SJCRH30 (cell line): ENCODE data around the gene DLGAP5. TPM values are rescaled to one million over a fixed set of nuclear protein-coding genes. Genes with fewer than 3 reads are reported as not detected.

ENCODE experiments used
- DNase-seq, 2 experiments: peaks; one replicate each; pipeline ENCODE4 v3.0.0-alpha.2; 2015 to 2020
- H3K27ac ChIP-seq: fragments of 250-450 bp; sonication (Bioruptor Pico); 2 replicates; pipeline ENCODE4 v1.5.1; 2020; ENCODE audit warnings: mild to moderate bottlenecking, moderate library complexity
- H3K27me3 ChIP-seq: fragments of 250-450 bp; sonication (Bioruptor Pico); 2 replicates; pipeline ENCODE4 v1.5.1; 2020; ENCODE audit warnings: mild to moderate bottlenecking, moderate library complexity
- H3K36me3 ChIP-seq: fragments of 250-450 bp; sonication (Bioruptor Pico); 2 replicates; pipeline ENCODE4 v1.5.1; 2020; ENCODE audit warnings: mild to moderate bottlenecking, moderate library complexity
- H3K4me1 ChIP-seq: fragments of 250-450 bp; sonication (Bioruptor Pico); 2 replicates; pipeline ENCODE4 v1.5.1; 2020; ENCODE audit warnings: mild to moderate bottlenecking, moderate library complexity
- H3K4me3 ChIP-seq: fragments of 250-450 bp; sonication (Bioruptor Pico); 2 replicates; pipeline ENCODE4 v1.5.1; 2020; ENCODE audit warnings: mild to moderate bottlenecking, moderate library complexity
- H3K9me3 ChIP-seq: fragments of 250-450 bp; sonication (Bioruptor Pico); replicated peaks from 2 replicates; pipeline ENCODE4 v1.5.1; 2020; ENCODE audit warnings: mild to moderate bottlenecking, moderate library complexity
- total RNA-seq: library from RNA; depleted of rRNA; stranded (reverse); fragments of >200 nt; shearing (Covaris generic); gene quantifications from 2 replicates; pipeline ENCODE4 v1.2.3, GENCODE V29; 2014

Gene DLGAP5
- total RNA-seq, 1 experiment from 2014 or later: 92.0 TPM

- Histone ChIP-seq H3K27me3 (no peaks in the 10 kb centered on the region), H3K4me3 (no peak overlapping the region), H3K27ac (no peak overlapping the region), H3K9me3 (no peaks in the 10 kb centered on the region), H3K4me1 (no peaks in the 10 kb centered on the region), H3K36me3 (no peaks in the 10 kb centered on the region)
- no peak for DNase-seq
These were observed 10.1 kb upstream of the DLGAP5 start for GRCh38 chr14:55201219-55202101.

GRCh38 chr14:55200651-55201050 is 9.3 kb upstream of the DLGAP5 start:
- H3K27me3 ChIP-seq: no peaks in the 10 kb centered on the region
- DNase-seq: no peak
- H3K36me3 ChIP-seq: no peaks in the 10 kb centered on the region
- H3K4me3 ChIP-seq: no peak overlapping the region
- no peaks in the 10 kb centered on the region for H3K4me1 ChIP-seq
- no peak overlapping the region for H3K27ac ChIP-seq
- H3K9me3 ChIP-seq: no peaks in the 10 kb centered on the region

- Histone ChIP-seq H3K36me3 (no peaks in the 10 kb centered on the region), H3K4me3 (no peak overlapping the region), H3K27ac (no peak overlapping the region), H3K9me3 (no peaks in the 10 kb centered on the region), H3K27me3 (no peaks in the 10 kb centered on the region), H3K4me1 (no peaks in the 10 kb centered on the region)
- DNase-seq: no peak
These were observed 7.4 kb upstream of the DLGAP5 start for GRCh38 chr14:55198749-55199148.

GRCh38 chr14:55194656-55195355 is 3.4 kb upstream of the DLGAP5 start:
- peaks cover 9% of the 10 kb centered on the region for H3K4me1 ChIP-seq
- H3K27ac ChIP-seq: no peak overlapping the region
- DNase-seq: peak; percentile 37 to 58
- H3K9me3 ChIP-seq: 0 out of 2 replicates have a peak, but pooled peaks cover 6% of the 10 kb centered on the region
- H3K27me3 ChIP-seq: no peaks in the 10 kb centered on the region
- H3K36me3 ChIP-seq: no peaks in the 10 kb centered on the region
- no peak overlapping the region for H3K4me3 ChIP-seq

GRCh38 chr14:55192054-55192621 is 753 bp upstream of the DLGAP5 start:
- Histone ChIP-seq H3K36me3 (peaks cover 9% of the 10 kb centered on the region), H3K27ac (peak overlapping the region; percentile 72; the same call in 1 of the 2 replicates), H3K4me1 (peaks cover 15% of the 10 kb centered on the region), H3K4me3 (peak overlapping the region; percentile 75), H3K27me3 (no peaks in the 10 kb centered on the region), H3K9me3 (0 out of 2 replicates have a peak, but pooled peaks cover 6% of the 10 kb centered on the region)
- DNase-seq: peak in 1 of 2 experiments; percentile 12

- Histone ChIP-seq H3K4me3 (peak overlapping the region; percentile 75), H3K9me3 (0 out of 2 replicates have a peak, but pooled peaks cover 6% of the 10 kb centered on the region), H3K27me3 (no peaks in the 10 kb centered on the region), H3K4me1 (peaks cover 15% of the 10 kb centered on the region), H3K36me3 (peaks cover 16% of the 10 kb centered on the region), H3K27ac (peak overlapping the region; percentile 72)
- no peak for DNase-seq
These were observed 531 bp downstream of the DLGAP5 start for GRCh38 chr14:55190906-55191202.

- peaks cover 23% of the 10 kb centered on the region for H3K36me3 ChIP-seq
- no peak overlapping the region for H3K27ac ChIP-seq
- DNase-seq: no peak
- H3K27me3 ChIP-seq: no peaks in the 10 kb centered on the region
- no peak overlapping the region for H3K4me3 ChIP-seq
- 0 out of 2 replicates have a peak, but pooled peaks cover 6% of the 10 kb centered on the region for H3K9me3 ChIP-seq
- H3K4me1 ChIP-seq: peaks cover 15% of the 10 kb centered on the region
These were observed 2.6 kb downstream of the DLGAP5 start for GRCh38 chr14:55188686-55189295.

- Histone ChIP-seq H3K36me3 (peaks cover 74% of the 10 kb centered on the region), H3K27ac (no peak overlapping the region), H3K4me1 (no peaks in the 10 kb centered on the region), H3K9me3 (no peaks in the 10 kb centered on the region), H3K4me3 (no peak overlapping the region), H3K27me3 (no peaks in the 10 kb centered on the region)
- no peak for DNase-seq
These were observed 11.0 kb downstream of the DLGAP5 start for GRCh38 chr14:55180434-55180833.

GRCh38 chr14:55180006-55180405 is 11.4 kb downstream of the DLGAP5 start:
- no peak for DNase-seq
- H3K9me3 ChIP-seq: no peaks in the 10 kb centered on the region
- H3K4me1 ChIP-seq: no peaks in the 10 kb centered on the region
- peaks cover 78% of the 10 kb centered on the region for H3K36me3 ChIP-seq
- no peak overlapping the region for H3K4me3 ChIP-seq
- H3K27me3 ChIP-seq: no peaks in the 10 kb centered on the region
- no peak overlapping the region for H3K27ac ChIP-seq

- Histone ChIP-seq H3K9me3 (no peaks in the 10 kb centered on the region), H3K4me1 (no peaks in the 10 kb centered on the region), H3K4me3 (no peak overlapping the region), H3K27ac (no peak overlapping the region), H3K36me3 (peaks cover 61% of the 10 kb centered on the region), H3K27me3 (no peaks in the 10 kb centered on the region)
- no peak for DNase-seq
These were observed 20.9 kb downstream of the DLGAP5 start for GRCh38 chr14:55170526-55170925.

- Histone ChIP-seq H3K9me3 (no peaks in the 10 kb centered on the region), H3K4me3 (no peak overlapping the region), H3K36me3 (peaks cover 67% of the 10 kb centered on the region), H3K4me1 (no peaks in the 10 kb centered on the region), H3K27ac (no peak overlapping the region), H3K27me3 (no peaks in the 10 kb centered on the region)
- DNase-seq: peak in 1 of 2 experiments; percentile 28
These were observed 30.4 kb downstream of the DLGAP5 start for GRCh38 chr14:55160989-55161388.

GRCh38 chr14:55158412-55158811 is 33.0 kb downstream of the DLGAP5 start:
- no peak overlapping the region for H3K27ac ChIP-seq

GRCh38 chr14:55157080-55157479 is 34.3 kb downstream of the DLGAP5 start:
- H3K27me3 ChIP-seq: no peaks in the 10 kb centered on the region
- no peak for DNase-seq
- no peaks in the 10 kb centered on the region for H3K4me1 ChIP-seq
- H3K4me3 ChIP-seq: no peak overlapping the region
- no peaks in the 10 kb centered on the region for H3K9me3 ChIP-seq
- peaks cover 66% of the 10 kb centered on the region for H3K36me3 ChIP-seq
- no peak overlapping the region for H3K27ac ChIP-seq

More at GRCh38 chr14:55158412-55158811, 33.0 kb downstream of the DLGAP5 start:
- H3K9me3 ChIP-seq: no peaks in the 10 kb centered on the region
- no peak for DNase-seq
- no peaks in the 10 kb centered on the region for H3K4me1 ChIP-seq
- no peaks in the 10 kb centered on the region for H3K27me3 ChIP-seq
- peaks cover 65% of the 10 kb centered on the region for H3K36me3 ChIP-seq
- no peak overlapping the region for H3K4me3 ChIP-seq

- DNase-seq: no peak
- Histone ChIP-seq H3K9me3 (no peaks in the 10 kb centered on the region), H3K36me3 (peaks cover 77% of the 10 kb centered on the region), H3K27ac (no peak overlapping the region), H3K27me3 (no peaks in the 10 kb centered on the region), H3K4me3 (no peak overlapping the region), H3K4me1 (no peaks in the 10 kb centered on the region)
These were observed 37.4 kb downstream of the DLGAP5 start for GRCh38 chr14:55153951-55154350.
